H1 (cell line): ENCODE data around the gene PHF13. TPM values are rescaled to one million over a fixed set of nuclear protein-coding genes. Genes with fewer than 3 reads are reported as not detected.

Experiments used
- CTCF ChIA-PET: fragments of 300-600 bp; sonication (Branson Sonifier 250); formaldehyde crosslinking; loops from one replicate; lab custom pipeline; 2021; ENCODE audit not compliant: partially characterized antibody; lab: Charles Lee
- POLR2A ChIA-PET: fragments of 300-600 bp; sonication (Branson Sonifier 250); formaldehyde crosslinking; loops from one replicate; lab custom pipeline; 2021; ENCODE audit warnings: inconsistent platforms; ENCODE audit not compliant: partially characterized antibody; lab: Charles Lee
- DNase-seq, 2 experiments: peaks; one replicate each; pipeline versions ENCODE4 v3.0.0 to v3.0.0-alpha.2; 2010 to 2022; ENCODE audit warnings: low spot score in 2 of 2, low read depth in 1 of 2, mixed read lengths in 1 of 2
- FAIRE-seq: peaks from 2 replicates; lab custom pipeline; 2011; peaks lifted over from hg19 to GRCh38; lab: Jason Lieb, UNC
- H2AFZ ChIP-seq: 2 replicates; pipeline ENCODE4 v1.8.1; 2012; ENCODE audit warnings: low read length, inconsistent platforms
- H2AK5ac ChIP-seq: 2 replicates; pipeline ENCODE4 v1.6.1; 2013; ENCODE audit warnings: low read depth, low read length
- H2BK120ac ChIP-seq: replicated peaks from 2 replicates; pipeline ENCODE3; 2013; ENCODE audit warnings: low read depth, low read length, inconsistent platforms
- H2BK12ac ChIP-seq: 2 replicates; pipeline ENCODE4 v1.6.1; 2013; ENCODE audit warnings: low read depth, low read length
- H2BK15ac ChIP-seq: 2 replicates; pipeline ENCODE4 v1.6.1; 2013; ENCODE audit warnings: low read length
- H2BK20ac ChIP-seq: 2 replicates; pipeline ENCODE4 v1.6.1; 2013; ENCODE audit warnings: low read length
- H2BK5ac ChIP-seq: 2 replicates; pipeline ENCODE4 v1.6.1; 2013; ENCODE audit warnings: low read depth, low read length
- H3K14ac ChIP-seq: 2 replicates; pipeline ENCODE4 v1.6.1; 2013; ENCODE audit warnings: inconsistent platforms; ENCODE audit not compliant: insufficient read length
- H3K18ac ChIP-seq: 2 replicates; pipeline ENCODE4 v1.6.1; 2013; ENCODE audit warnings: low read length; ENCODE audit errors: extremely low read depth
- H3K23ac ChIP-seq: 2 replicates; pipeline ENCODE4 v1.6.1; 2013; ENCODE audit warnings: inconsistent platforms; ENCODE audit not compliant: insufficient read length
- H3K23me2 ChIP-seq: 2 replicates; pipeline ENCODE4 v1.6.1; 2013; ENCODE audit warnings: low read depth, low read length
- H3K27ac ChIP-seq: 2 replicates; pipeline ENCODE4 v1.6.1; 2011; ENCODE audit warnings: low read depth, low read length, inconsistent platforms
- H3K27me3 ChIP-seq, 4 experiments: replicated peaks in 1 of 4; 1 replicate in 1 of 4; 2 replicates in 3 of 4; pipeline versions ENCODE4 v1.6.1 to v1.8.1; 2011 to 2013; ENCODE audit warnings: low read length in 3 of 4, mild to moderate bottlenecking in 3 of 4, inconsistent platforms in 2 of 4, mixed read lengths in 2 of 4, moderate library complexity in 1 of 4; ENCODE audit not compliant: control insufficient read depth in 3 of 4, insufficient read depth in 3 of 4; ENCODE audit errors: extremely low read depth in 1 of 4
- H3K36me3 ChIP-seq, 4 experiments: 2 replicates each; pipeline versions ENCODE4 v1.6.1 to v1.8.1; 2011 to 2013; ENCODE audit warnings: mild to moderate bottlenecking in 4 of 4, low read length in 3 of 4, moderate library complexity in 2 of 4, control low read depth in 1 of 4, inconsistent platforms in 1 of 4; ENCODE audit not compliant: insufficient read depth in 4 of 4, control insufficient read depth in 2 of 4
- H3K4ac ChIP-seq: replicated peaks from 2 replicates; pipeline ENCODE3; 2013; ENCODE audit warnings: low read length, low read depth, mixed read lengths, inconsistent platforms; ENCODE audit not compliant: insufficient read length
- H3K4me1 ChIP-seq, 4 experiments: replicated peaks in 1 of 4; 1 replicate in 1 of 4; 2 replicates in 3 of 4; pipeline versions ENCODE4 v1.6.1 to v1.8.1; 2011 to 2013; ENCODE audit warnings: low read length in 3 of 4, inconsistent platforms in 2 of 4, mixed read lengths in 1 of 4; ENCODE audit not compliant: insufficient read depth in 4 of 4, control insufficient read depth in 3 of 4
- H3K4me2 ChIP-seq, 2 experiments: 2 replicates each; pipeline versions ENCODE4 v1.6.1 to v1.8.1; 2011 to 2013; ENCODE audit warnings: low read depth in 2 of 2, low read length in 2 of 2, control low read depth in 1 of 2, inconsistent platforms in 1 of 2, mild to moderate bottlenecking in 1 of 2; ENCODE audit not compliant: insufficient read depth in 1 of 2
- H3K4me3 ChIP-seq, 4 experiments: fragments of 200-600, 300-600 bp in 1 of 4; sonication (generic), shearing (Covaris generic), sonication (Bioruptor Twin) in 1 of 4; 2 replicates each; pipeline versions ENCODE4 v1.5.1 to v1.8.1; 2011 to 2016; ENCODE audit warnings: low read length in 4 of 4, low read depth in 3 of 4, control low read depth in 2 of 4, inconsistent platforms in 2 of 4, mild to moderate bottlenecking in 2 of 4, mixed read lengths in 1 of 4, moderate library complexity in 1 of 4; ENCODE audit not compliant: insufficient read depth in 2 of 4; ENCODE audit errors: extremely low read depth in 1 of 4
- H3K56ac ChIP-seq: replicated peaks from 2 replicates; pipeline ENCODE3; 2013; ENCODE audit warnings: low read depth, mild to moderate bottlenecking, mixed read lengths, low read length, inconsistent platforms; ENCODE audit not compliant: insufficient read length
- H3K79me1 ChIP-seq: 2 replicates; pipeline ENCODE4 v1.6.1; 2013; ENCODE audit warnings: low read depth, low read length, control low read depth
- H3K79me2 ChIP-seq, 2 experiments: 2 replicates each; pipeline versions ENCODE4 v1.6.1 to v1.8.1; 2012 to 2013; ENCODE audit warnings: low read length in 2 of 2, mild to moderate bottlenecking in 2 of 2, inconsistent platforms in 1 of 2; ENCODE audit not compliant: insufficient read depth in 2 of 2, control insufficient read depth in 1 of 2
- H3K9ac ChIP-seq, 4 experiments: replicated peaks in 1 of 4; 1 replicate in 1 of 4; 2 replicates in 3 of 4; pipeline versions ENCODE4 v1.6.1 to v1.8.1; 2011 to 2013; ENCODE audit warnings: low read depth in 3 of 4, low read length in 3 of 4, control low read depth in 2 of 4, mild to moderate bottlenecking in 2 of 4, moderate library complexity in 2 of 4, inconsistent platforms in 1 of 4; ENCODE audit errors: extremely low read depth in 1 of 4
- H3K9me3 ChIP-seq, 2 experiments: 2 replicates each; pipeline versions ENCODE4 v1.6.1 to v1.8.1; 2012 to 2013; ENCODE audit warnings: mild to moderate bottlenecking in 2 of 2, moderate library complexity in 2 of 2, control low read depth in 1 of 2, inconsistent platforms in 1 of 2, low read depth in 1 of 2, low read length in 1 of 2, mixed read lengths in 1 of 2; ENCODE audit not compliant: insufficient read depth in 2 of 2
- H4K20me1 ChIP-seq, 2 experiments: replicated peaks in 1 of 2; 2 replicates each; pipeline versions ENCODE3 to v1.8.1; 2011 to 2013; ENCODE audit warnings: inconsistent platforms in 2 of 2, low read length in 2 of 2, mild to moderate bottlenecking in 1 of 2; ENCODE audit not compliant: insufficient read depth in 2 of 2, control insufficient read depth in 1 of 2
- H4K5ac ChIP-seq: 2 replicates; pipeline ENCODE4 v1.6.1; 2013; ENCODE audit warnings: low read length, low read depth, mixed read lengths, inconsistent platforms; ENCODE audit not compliant: insufficient read length
- H4K8ac ChIP-seq: 2 replicates; pipeline ENCODE4 v1.8.0; 2013; ENCODE audit warnings: mild to moderate bottlenecking, moderate library complexity, low read length, inconsistent platforms; ENCODE audit not compliant: insufficient read depth; ENCODE audit errors: extremely low read depth
- H4K91ac ChIP-seq: replicated peaks from 2 replicates; pipeline ENCODE3; 2013; ENCODE audit warnings: low read length, mixed read lengths, inconsistent platforms; ENCODE audit not compliant: insufficient read length
- BCL11A ChIP-seq, 2 experiments: IDR thresholded peaks; one replicate each; pipeline ENCODE4 v1.6.1; 2011; ENCODE audit warnings: low read depth in 2 of 2, low read length in 2 of 2, mild to moderate bottlenecking in 2 of 2
- BRCA1 ChIP-seq: IDR thresholded peaks from 2 replicates; pipeline ENCODE4 v1.6.1; 2012; ENCODE audit warnings: low read depth, low read length, improper control_type of control experiment
- EP300 ChIP-seq, 2 experiments: IDR thresholded peaks; 1 replicate in 1 of 2; 2 replicates in 1 of 2; pipeline ENCODE4 v1.6.1; 2011 to 2012; ENCODE audit warnings: low read depth in 2 of 2, low read length in 2 of 2, mild to moderate bottlenecking in 2 of 2, borderline replicate concordance in 1 of 2, inconsistent platforms in 1 of 2, moderate library complexity in 1 of 2
- HDAC2 ChIP-seq, 2 experiments: fragments of 300-600 bp in 1 of 2; sonication (generic) in 1 of 2; IDR thresholded peaks; 2 replicates each; pipeline ENCODE4 v1.6.1; 2011 to 2012; ENCODE audit warnings: low read depth in 2 of 2, low read length in 2 of 2, mild to moderate bottlenecking in 2 of 2, moderate library complexity in 2 of 2, borderline replicate concordance in 1 of 2, inconsistent platforms in 1 of 2
- HDAC6 ChIP-seq: IDR thresholded peaks from one replicate; pipeline ENCODE4 v1.7.1; 2012; ENCODE audit warnings: low read depth, mild to moderate bottlenecking, inconsistent platforms, low read length, moderate library complexity
- JUN ChIP-seq: IDR thresholded peaks from 2 replicates; pipeline ENCODE4 v1.6.1; 2011; ENCODE audit warnings: low read depth, mild to moderate bottlenecking, improper control_type of control experiment, low read length
- JUND ChIP-seq: IDR thresholded peaks from 2 replicates; pipeline ENCODE4 v1.6.1; 2011; ENCODE audit warnings: mild to moderate bottlenecking, improper control_type of control experiment, low read length
- MAFK ChIP-seq: IDR thresholded peaks from 2 replicates; pipeline ENCODE4 v1.6.1; 2012; ENCODE audit warnings: low read depth, mild to moderate bottlenecking, improper control_type of control experiment, low read length
- RBBP5 ChIP-seq: IDR thresholded peaks from 2 replicates; pipeline ENCODE4 v1.7.1; 2012; ENCODE audit warnings: low read depth, mild to moderate bottlenecking, inconsistent platforms, low read length, moderate library complexity, borderline replicate concordance
- RNF2 ChIP-seq: fragments of 200-900, 300-1000 bp; sonication (generic); IDR thresholded peaks from 2 replicates; pipeline ENCODE4 v1.7.1; 2016; ENCODE audit warnings: borderline replicate concordance, low read depth, mild to moderate bottlenecking, antibody characterized with exemption, low read length; ENCODE audit not compliant: poor library complexity, severe bottlenecking; ENCODE audit errors: missing control alignments
- RXRA ChIP-seq: IDR thresholded peaks from 2 replicates; pipeline ENCODE4 v1.6.1; 2011; ENCODE audit warnings: low read depth, mild to moderate bottlenecking, low read length, moderate library complexity; ENCODE audit not compliant: insufficient read depth
- SP2 ChIP-seq: IDR thresholded peaks from 2 replicates; pipeline ENCODE4 v1.6.1; 2012; ENCODE audit warnings: mild to moderate bottlenecking, low read length, inconsistent platforms
- SUZ12 ChIP-seq: fragments of 200-600 bp; sonication (generic); IDR thresholded peaks from 2 replicates; pipeline ENCODE4 v1.6.1; 2012; ENCODE audit warnings: mild to moderate bottlenecking, inconsistent platforms, low read length, moderate library complexity, mixed read lengths
- WGBS, 2 experiments: shearing (Covaris generic) in 1 of 2; methylation state at CpG; one replicate each; pipeline versions ENCODE4 v1.1.6 to v1.1.7; 2013 to 2015; ENCODE audit warnings: low lambda C conversion rate in 2 of 2, mixed read lengths in 2 of 2, inconsistent platforms in 1 of 2, low coverage in 1 of 2, missing lambda C conversion rate in 1 of 2; ENCODE audit not compliant: insufficient replicate concordance in 2 of 2, insufficient coverage in 1 of 2, insufficient read length in 1 of 2; ENCODE audit errors: extremely low coverage in 1 of 2, missing lambda C conversion rate in 1 of 2; 5-methylcytosine and 5-hydroxymethylcytosine counted together
- polyA plus RNA-seq, 7 experiments: library from polyadenylated mRNA; depleted of rRNA in 3 of 7; stranded (reverse) in 5 of 7; unstranded in 2 of 7; fragments of >200 nt in 5 of 7; fragments of 200-250 nt in 2 of 7; gene quantifications; 1 replicate in 5 of 7; 2 replicates in 1 of 7; 4 replicates in 1 of 7; pipeline versions ENCODE4 v1.2.1 to v1.2.3, GENCODE V29; 2011 to 2013; ENCODE audit warnings: missing spikeins in 2 of 7, mixed read lengths in 2 of 7
- total RNA-seq: library from RNA; stranded (reverse); fragmentation: NEBNext Ultra II Directional; extraction: Animal tissue kit (Norgen Biotek cat#: 25700); gene quantifications from 2 replicates; pipeline ENCODE4 v1.2.1, GENCODE V29; 2021

The PHF13 gene
- total and polyA plus RNA-seq, 2 of the 8 experiments (the other 6 are each of a cell fraction or from before 2014, with no cell fraction given): 11.7 to 39.6 TPM

DNA sequence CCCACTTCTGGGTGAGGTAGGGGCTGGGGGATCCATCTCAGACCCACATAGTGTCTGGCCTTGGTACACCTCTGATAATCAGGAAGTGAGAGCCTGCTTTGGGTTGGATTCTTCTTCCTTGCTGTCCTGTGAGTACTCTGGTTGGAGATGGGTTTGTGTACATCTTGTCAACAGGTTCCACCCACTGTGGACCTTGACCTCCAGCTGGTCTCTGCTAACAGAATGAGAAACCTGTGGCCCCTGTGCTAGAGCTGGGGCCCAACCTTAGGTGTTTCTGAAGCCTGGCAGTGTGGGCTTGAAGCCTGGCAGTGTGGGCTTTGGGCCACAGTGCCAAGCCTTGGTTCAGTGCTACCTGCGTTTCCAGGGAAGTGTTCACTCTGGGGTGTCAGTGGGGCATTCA, 31.2 kb upstream of the PHF13 start:
- ChIA-PET CTCF (interaction anchor here (0.6 to 4.3 kb wide), 5 partner anchors 11 to 50 kb away, joined by 3 to 23 read pairs (median 6); partner anchors contain the start of genes NOL9 and TAS1R1), POLR2A (interaction anchor here (0.9 to 17.4 kb wide), 2 partner anchors 18 to 28 kb away, joined by 3 to 196 read pairs; partner anchors contain the start of genes KLHL21 and NOL9)
- no peak overlapping the region for H2BK5ac ChIP-seq
- no peak overlapping the region for H3K23ac ChIP-seq
- H3K23me2 ChIP-seq: peaks cover 5% of the 10 kb centered on the region
- no peak overlapping the region for H2BK12ac ChIP-seq
- DNase-seq (no peak), FAIRE-seq (no peak)
- peaks cover 0 to 22% of the 10 kb centered on the region in 2 experiments for H4K20me1 ChIP-seq
- no peaks in the 10 kb centered on the region for H3K27me3 ChIP-seq
- H3K18ac ChIP-seq: no peak overlapping the region
- H2BK20ac ChIP-seq: no peak overlapping the region
- no peak overlapping the region for H4K91ac ChIP-seq
- no peak overlapping the region for H3K14ac ChIP-seq
- H3K56ac ChIP-seq: no peak overlapping the region
- H3K4me3 ChIP-seq: no peak overlapping the region
- no peak overlapping the region for H2BK15ac ChIP-seq
- peaks cover 8% of the 10 kb centered on the region for H3K79me1 ChIP-seq
- H3K9ac ChIP-seq: peak overlapping the region in 1 of 4 experiments; percentile 13; a peak in 1 of 7 replicates
- peaks cover 0 to 1% (median 0%) of the 10 kb centered on the region in 4 experiments; a peak in 3 of 8 replicates for H3K36me3 ChIP-seq
- H4K8ac ChIP-seq: no peak overlapping the region
- H4K5ac ChIP-seq: no peak overlapping the region
- H2AFZ ChIP-seq: no peak overlapping the region
- H3K4me2 ChIP-seq: no peak overlapping the region
- peaks cover 0 to 17% (median 13%) of the 10 kb centered on the region in 4 experiments; a peak in 6 of 7 replicates for H3K4me1 ChIP-seq
- H3K4ac ChIP-seq: no peak overlapping the region
- H3K27ac ChIP-seq: no peak overlapping the region
- no peak overlapping the region for H2AK5ac ChIP-seq
- peaks cover 0 to 13% of the 10 kb centered on the region in 2 experiments; a peak in 1 of 4 replicates for H3K79me2 ChIP-seq
- no peaks in the 10 kb centered on the region for H3K9me3 ChIP-seq
- 86% methylated on average over 1 of the region's 1 CpG; no CpG with 5 or more reads in 1 of the 2 experiments for WGBS, 2 experiments
- H2BK120ac ChIP-seq: no peak overlapping the region
- TF ChIP-seq RBBP5 (no peak), SUZ12 (no peak), SP2 (no peak), BCL11A (IDR thresholded peaks at IDR 0.05; ENCODE audit: low read depth in 2 of 2, low read length in 2 of 2) (no peak), HDAC6 (no peak), BRCA1 (no peak), HDAC2 (IDR thresholded peaks at IDR 0.05; ENCODE audit: borderline replicate concordance in 1 of 2, low read depth in 2 of 2, low read length in 2 of 2) (no peak), RXRA (no peak), RNF2 (no peak), JUN (no peak), JUND (no peak), MAFK (no peak), EP300 (IDR thresholded peaks at IDR 0.05; ENCODE audit: borderline replicate concordance in 1 of 2, low read depth in 2 of 2, low read length in 2 of 2) (no peak)
